ENCODE data around the gene MCF2L. TPM values are rescaled to one million over a fixed set of nuclear protein-coding genes. Genes with fewer than 3 reads are reported as not detected.

MCF2L gene
- total RNA-seq, 2 experiments from 2014 or later, result 2.8 to 16.4 TPM

- Histone ChIP-seq H3K36me3 (ENCODE audit: insufficient read depth, low read length) (no peaks in the 10 kb centered on the region), H2AFZ (ENCODE audit: low read length) (no peak overlapping the region), H4K20me1 (ENCODE audit: insufficient read depth, low read length) (no peaks in the 10 kb centered on the region), H3K79me2 (ENCODE audit: insufficient read depth, low read depth, low read length) (no peaks in the 10 kb centered on the region), H3K4me3 (ENCODE audit: low read depth, low read length, poor library complexity, severe bottlenecking) (no peak overlapping the region), H3K4me2 (ENCODE audit: low read length) (no peak overlapping the region), H3K4me1 (ENCODE audit: insufficient read depth, low read length, poor library complexity, severe bottlenecking) (no peaks in the 10 kb centered on the region), H3K27ac (ENCODE audit: low read depth, low read length, poor library complexity, severe bottlenecking) (no peak overlapping the region), H3K9me3 (ENCODE audit: low read length) (no peaks in the 10 kb centered on the region), H3K9me2 (ENCODE audit: insufficient read depth, low read length) (no peaks in the 10 kb centered on the region)
- TF ChIP-seq EZH2phosphoT487 (IDR thresholded peaks at IDR 0.05; ENCODE audit: borderline replicate concordance, low read depth, low read length), result no peak
- TF ChIP-seq, protein P1, sequence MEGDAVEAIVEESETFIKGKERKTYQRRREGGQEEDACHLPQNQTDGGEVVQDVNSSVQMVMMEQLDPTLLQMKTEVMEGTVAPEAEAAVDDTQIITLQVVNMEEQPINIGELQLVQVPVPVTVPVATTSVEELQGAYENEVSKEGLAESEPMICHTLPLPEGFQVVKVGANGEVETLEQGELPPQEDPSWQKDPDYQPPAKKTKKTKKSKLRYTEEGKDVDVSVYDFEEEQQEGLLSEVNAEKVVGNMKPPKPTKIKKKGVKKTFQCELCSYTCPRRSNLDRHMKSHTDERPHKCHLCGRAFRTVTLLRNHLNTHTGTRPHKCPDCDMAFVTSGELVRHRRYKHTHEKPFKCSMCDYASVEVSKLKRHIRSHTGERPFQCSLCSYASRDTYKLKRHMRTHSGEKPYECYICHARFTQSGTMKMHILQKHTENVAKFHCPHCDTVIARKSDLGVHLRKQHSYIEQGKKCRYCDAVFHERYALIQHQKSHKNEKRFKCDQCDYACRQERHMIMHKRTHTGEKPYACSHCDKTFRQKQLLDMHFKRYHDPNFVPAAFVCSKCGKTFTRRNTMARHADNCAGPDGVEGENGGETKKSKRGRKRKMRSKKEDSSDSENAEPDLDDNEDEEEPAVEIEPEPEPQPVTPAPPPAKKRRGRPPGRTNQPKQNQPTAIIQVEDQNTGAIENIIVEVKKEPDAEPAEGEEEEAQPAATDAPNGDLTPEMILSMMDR (conservative IDR thresholded peaks at IDR 0.05; ENCODE audit: low read length), result no peak
- DNase-seq (ENCODE audit: low spot score), result no peak
- intact Hi-C loops (cut with micrococcal nuclease; ENCODE audit: unreplicated experiment), result no loop called here
- POLR2A ChIA-PET, result no interaction called here
- CTCF ChIA-PET (ENCODE audit: unreplicated experiment), result no interaction called here
- no TSS peak for BruUV-seq (replicated peaks)
These were observed 160.5 kb downstream of the MCF2L start for GRCh38 chr13:113129480-113129879.

DNA sequence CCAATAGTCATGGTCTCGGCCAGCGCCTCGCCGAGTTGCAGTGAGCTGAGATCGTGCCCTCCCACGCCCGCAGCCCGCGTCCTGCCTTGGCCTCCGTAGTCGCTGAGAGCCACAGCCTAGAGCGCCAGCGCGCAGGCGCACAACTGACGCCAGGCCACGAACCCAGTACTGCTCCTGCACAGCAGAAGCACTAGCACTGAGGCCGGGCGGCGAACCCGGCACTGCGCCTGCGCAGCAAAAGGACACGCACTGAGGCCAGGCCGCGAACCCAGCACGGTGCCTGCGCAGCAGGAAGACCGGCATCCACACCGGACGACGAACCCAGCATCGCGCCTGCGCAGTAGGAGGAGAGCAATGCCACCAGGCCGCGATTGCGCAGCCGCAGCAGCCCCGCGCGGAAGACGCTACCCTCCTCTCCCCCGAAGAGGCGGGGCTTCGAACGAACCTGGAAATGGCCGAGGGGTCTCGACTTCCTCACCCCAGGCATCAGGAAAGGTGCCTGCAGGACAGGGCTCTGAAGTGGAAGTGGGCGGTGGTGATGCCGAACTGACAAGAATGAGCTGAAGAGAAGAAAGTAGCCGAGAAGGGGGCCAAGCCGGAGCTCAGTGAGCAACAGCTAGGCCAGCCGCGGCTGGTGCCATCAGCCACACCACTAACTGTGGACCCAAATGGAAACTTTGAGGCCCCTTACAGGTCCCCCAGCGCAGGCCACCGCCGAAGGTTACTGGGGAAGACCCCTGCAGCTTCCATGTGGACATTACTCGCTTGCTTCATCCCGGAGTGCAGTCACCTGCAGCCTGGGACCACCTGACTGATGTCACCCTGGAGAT lies 161.1 kb downstream of the MCF2L start:
- ChIA-PET POLR2A (no interaction called here), CTCF (ENCODE audit: unreplicated experiment) (no interaction called here)
- no peaks in the 10 kb centered on the region for H3K9me2 ChIP-seq (ENCODE audit: insufficient read depth, low read length)
- no peak for DNase-seq (ENCODE audit: low spot score)
- no peaks in the 10 kb centered on the region for H3K9me3 ChIP-seq (ENCODE audit: low read length)
- BruUV-seq (replicated peaks), result no TSS peak
- H3K4me1 ChIP-seq (ENCODE audit: insufficient read depth, low read length, poor library complexity, severe bottlenecking), result no peaks in the 10 kb centered on the region
- intact Hi-C loops (cut with micrococcal nuclease; ENCODE audit: unreplicated experiment), result no loop called here
- H4K20me1 ChIP-seq (ENCODE audit: insufficient read depth, low read length), result no peaks in the 10 kb centered on the region
- no peak overlapping the region for H2AFZ ChIP-seq (ENCODE audit: low read length)
- no peaks in the 10 kb centered on the region for H3K36me3 ChIP-seq (ENCODE audit: insufficient read depth, low read length)
- no peaks in the 10 kb centered on the region for H3K79me2 ChIP-seq (ENCODE audit: insufficient read depth, low read depth, low read length)
- TF ChIP-seq, protein P1 (conservative IDR thresholded peaks at IDR 0.05; ENCODE audit: low read length), result no peak
- no peak for TF ChIP-seq EZH2phosphoT487 (IDR thresholded peaks at IDR 0.05; ENCODE audit: borderline replicate concordance, low read depth, low read length)
- H3K4me2 ChIP-seq (ENCODE audit: low read length), result no peak overlapping the region
- H3K27ac ChIP-seq (ENCODE audit: low read depth, low read length, poor library complexity, severe bottlenecking), result no peak overlapping the region
- no peak overlapping the region for H3K4me3 ChIP-seq (ENCODE audit: low read depth, low read length, poor library complexity, severe bottlenecking)

GRCh38 chr13:113135281-113135760 lies 166.3 kb downstream of the MCF2L start:
- ChIA-PET CTCF (ENCODE audit: unreplicated experiment) (no interaction called here), POLR2A (no interaction called here)

More at GRCh38 chr13:113135281-113135760, 166.3 kb downstream of the MCF2L start:
- H4K20me1 ChIP-seq (ENCODE audit: insufficient read depth, low read length), result no peaks in the 10 kb centered on the region
- H3K27ac ChIP-seq (ENCODE audit: low read depth, low read length, poor library complexity, severe bottlenecking), result no peak overlapping the region
- H3K4me3 ChIP-seq (ENCODE audit: low read depth, low read length, poor library complexity, severe bottlenecking), result no peak overlapping the region
- H3K36me3 ChIP-seq (ENCODE audit: insufficient read depth, low read length), result no peaks in the 10 kb centered on the region
- TF ChIP-seq, protein P1 (conservative IDR thresholded peaks at IDR 0.05; ENCODE audit: low read length), result no peak
- no peak for TF ChIP-seq EZH2phosphoT487 (IDR thresholded peaks at IDR 0.05; ENCODE audit: borderline replicate concordance, low read depth, low read length)
- no TSS peak for BruUV-seq (replicated peaks)
- no peak overlapping the region for H3K4me2 ChIP-seq (ENCODE audit: low read length)
- H2AFZ ChIP-seq (ENCODE audit: low read length), result no peak overlapping the region
- H3K9me2 ChIP-seq (ENCODE audit: insufficient read depth, low read length), result no peaks in the 10 kb centered on the region
- no peaks in the 10 kb centered on the region for H3K79me2 ChIP-seq (ENCODE audit: insufficient read depth, low read depth, low read length)
- DNase-seq (ENCODE audit: low spot score), result no peak
- H3K9me3 ChIP-seq (ENCODE audit: low read length), result no peaks in the 10 kb centered on the region
- no peaks in the 10 kb centered on the region for H3K4me1 ChIP-seq (ENCODE audit: insufficient read depth, low read length, poor library complexity, severe bottlenecking)
- intact Hi-C loops (cut with micrococcal nuclease; ENCODE audit: unreplicated experiment), result no loop called here

Data from OCI-LY7 (cell line).